SK-N-SH treated with all-trans-retinoic acid at 6 μM for 48 hours (cell line): ENCODE data around the gene UNC5B.

Experiments used
- ISL1 ChIP-seq: fragments of 250-450 bp; sonication (Bioruptor Pico); IDR thresholded peaks from 2 replicates; pipeline ENCODE4 v2.1.2; 2022; ENCODE audit warnings: mild to moderate bottlenecking, moderate library complexity
- ZFP30 ChIP-seq: fragments of 450-650 bp; formaldehyde crosslinking; IDR thresholded peaks from 2 replicates; pipeline ENCODE4 v1.5.0; 2022; ENCODE audit warnings: mild to moderate bottlenecking, moderate library complexity

GRCh38 chr10:71210542-71210871, 1.9 kb upstream of the UNC5B start:
- TF ChIP-seq ZFP30 (CRISPR knock-in tag) (no peak), ISL1 (CRISPR knock-in tag) (no peak)
